Astrocyte (in vitro differentiated cells and primary cell): Measurements from ENCODE around the gene CNTLN. TPM values are rescaled to one million over a fixed set of nuclear protein-coding genes. Genes with fewer than 3 reads are reported as not detected.

Experiments
- DNase-seq: peaks from one replicate; pipeline ENCODE4 v3.0.0-alpha.2; 2010; ENCODE audit warnings: low read depth
- FAIRE-seq: peaks from 2 replicates; lab custom pipeline; 2011; peaks lifted over from hg19 to GRCh38; lab: Jason Lieb, UNC
- H2AFZ ChIP-seq: 2 replicates; pipeline ENCODE4 v1.6.0; 2012; ENCODE audit warnings: low read depth, low read length, inconsistent platforms
- H3K27ac ChIP-seq: 2 replicates; pipeline ENCODE4 v1.5.1; 2011; ENCODE audit warnings: low read depth, low read length, inconsistent platforms
- H3K27me3 ChIP-seq: 2 replicates; pipeline ENCODE4 v1.6.0; 2011; ENCODE audit warnings: low read length, inconsistent platforms; ENCODE audit not compliant: insufficient read depth
- H3K36me3 ChIP-seq: 2 replicates; pipeline ENCODE4 v1.5.1; 2011; ENCODE audit warnings: low read length, inconsistent platforms; ENCODE audit not compliant: insufficient read depth
- H3K4me1 ChIP-seq: 2 replicates; pipeline ENCODE4 v1.5.1; 2011; ENCODE audit warnings: low read length, inconsistent platforms; ENCODE audit not compliant: insufficient read depth
- H3K4me2 ChIP-seq: 2 replicates; pipeline ENCODE4 v1.6.0; 2012; ENCODE audit warnings: low read length, inconsistent platforms
- H3K4me3 ChIP-seq: 2 replicates; pipeline ENCODE4 v1.5.1; 2011; ENCODE audit warnings: low read depth, mild to moderate bottlenecking, low read length, inconsistent platforms; ENCODE audit not compliant: insufficient read depth
- H3K79me2 ChIP-seq: 2 replicates; pipeline ENCODE4 v1.6.0; 2012; ENCODE audit warnings: mild to moderate bottlenecking, low read length, inconsistent platforms; ENCODE audit not compliant: insufficient read depth
- H3K9ac ChIP-seq: 2 replicates; pipeline ENCODE4 v1.6.0; 2012; ENCODE audit warnings: mild to moderate bottlenecking, low read length, inconsistent platforms
- H3K9me3 ChIP-seq: 2 replicates; pipeline ENCODE4 v1.5.1; 2012; ENCODE audit warnings: low read depth, mild to moderate bottlenecking, low read length, inconsistent platforms; ENCODE audit not compliant: insufficient read depth
- H4K20me1 ChIP-seq: 2 replicates; pipeline ENCODE4 v1.6.0; 2012; ENCODE audit warnings: low read length, inconsistent platforms; ENCODE audit not compliant: insufficient read depth
- H3K27ac Mint-ChIP-seq: one replicate; pipeline ENCODE4 v1.8.0; 2021; ENCODE audit warnings: mild to moderate bottlenecking, mixed read lengths; ENCODE audit not compliant: unreplicated experiment
- H3K27me3 Mint-ChIP-seq: one replicate; pipeline ENCODE4 v1.8.0; 2021; ENCODE audit warnings: low read depth, mixed read lengths; ENCODE audit not compliant: unreplicated experiment
- H3K36me3 Mint-ChIP-seq: one replicate; pipeline ENCODE4 v1.8.0; 2021; ENCODE audit warnings: low read depth, mixed read lengths; ENCODE audit not compliant: unreplicated experiment
- H3K4me1 Mint-ChIP-seq: one replicate; pipeline ENCODE4 v1.8.0; 2021; ENCODE audit warnings: low read depth, mixed read lengths; ENCODE audit not compliant: unreplicated experiment
- H3K4me3 Mint-ChIP-seq: one replicate; pipeline ENCODE4 v1.8.0; 2021; ENCODE audit warnings: mild to moderate bottlenecking, moderate library complexity, mixed read lengths; ENCODE audit not compliant: unreplicated experiment
- H3K9me3 Mint-ChIP-seq: one replicate; pipeline ENCODE4 v1.8.0; 2021; ENCODE audit warnings: mild to moderate bottlenecking, mixed read lengths; ENCODE audit not compliant: unreplicated experiment
- EZH2 ChIP-seq: IDR thresholded peaks from 2 replicates; pipeline ENCODE4 v1.6.1; 2012; ENCODE audit warnings: mild to moderate bottlenecking, low read length, inconsistent platforms; ENCODE audit not compliant: insufficient read depth
- total RNA-seq: library from RNA; stranded (reverse); gene quantifications from 2 replicates; pipeline ENCODE4 v1.2.1, GENCODE V29; 2021
- TF ChIP-seq, protein P1 (sequence below): IDR thresholded peaks from 2 replicates; pipeline ENCODE4 v1.5.1; 2011; ENCODE audit warnings: low read depth, mild to moderate bottlenecking, inconsistent platforms, low read length, moderate library complexity; ENCODE audit not compliant: insufficient read depth

Gene CNTLN
- total RNA-seq, 1 donor from 2014 or later = 4.4 TPM

DNA sequence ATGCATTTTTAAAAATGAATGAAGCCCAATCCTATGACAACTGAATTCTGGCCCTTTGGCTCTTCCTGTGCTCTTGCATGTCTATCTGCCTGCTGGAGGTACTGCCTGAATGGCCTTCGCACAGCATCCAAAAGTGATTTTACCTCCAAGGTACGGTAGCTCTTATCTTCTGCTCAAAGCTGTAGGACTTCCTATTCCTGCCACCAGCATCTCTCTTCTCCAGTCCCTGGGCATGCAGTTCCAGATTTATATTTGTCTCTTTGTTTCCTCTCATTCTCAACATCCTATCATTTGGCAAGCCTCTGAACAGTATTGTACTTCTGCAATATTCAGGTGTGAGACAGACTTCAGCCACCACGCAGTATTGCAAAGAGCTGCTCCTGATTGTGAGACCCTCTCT lies 400.3 kb downstream of the CNTLN start:
- no peaks in the 10 kb centered on the region for H3K79me2 ChIP-seq
- H3K36me3 Mint-ChIP-seq = no peaks in the 10 kb centered on the region
- no peak for DNase-seq

DNA sequence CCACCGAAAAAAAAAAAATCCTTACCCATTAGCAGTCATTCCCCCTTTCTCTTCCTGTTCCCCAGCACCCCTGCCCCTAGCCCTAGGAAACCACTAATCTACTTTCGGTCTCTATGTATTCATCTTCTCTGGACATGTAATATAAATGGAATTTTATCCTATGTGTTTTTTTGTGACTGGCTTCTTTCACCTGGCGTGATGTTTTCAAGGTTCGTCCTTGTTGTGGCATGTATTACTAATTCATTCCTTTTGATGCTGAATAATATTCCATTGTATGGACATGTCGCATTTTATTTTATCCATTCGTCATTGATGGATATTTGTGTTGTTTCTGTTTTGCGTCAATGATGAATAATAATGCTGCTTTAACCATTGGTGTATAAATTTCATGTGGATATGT lies 401.2 kb downstream of the CNTLN start:
- peaks cover 7% of the 10 kb centered on the region for H3K27me3 Mint-ChIP-seq
- no peak overlapping the region for H3K27ac ChIP-seq
- H3K36me3 ChIP-seq = no peaks in the 10 kb centered on the region
- no peaks in the 10 kb centered on the region for H3K9me3 ChIP-seq
- FAIRE-seq (no peak), DNase-seq (no peak)
- H3K4me1 Mint-ChIP-seq = no peaks in the 10 kb centered on the region
- no peaks in the 10 kb centered on the region for H3K36me3 Mint-ChIP-seq
- no peak for TF ChIP-seq EZH2
- TF ChIP-seq, protein P1, sequence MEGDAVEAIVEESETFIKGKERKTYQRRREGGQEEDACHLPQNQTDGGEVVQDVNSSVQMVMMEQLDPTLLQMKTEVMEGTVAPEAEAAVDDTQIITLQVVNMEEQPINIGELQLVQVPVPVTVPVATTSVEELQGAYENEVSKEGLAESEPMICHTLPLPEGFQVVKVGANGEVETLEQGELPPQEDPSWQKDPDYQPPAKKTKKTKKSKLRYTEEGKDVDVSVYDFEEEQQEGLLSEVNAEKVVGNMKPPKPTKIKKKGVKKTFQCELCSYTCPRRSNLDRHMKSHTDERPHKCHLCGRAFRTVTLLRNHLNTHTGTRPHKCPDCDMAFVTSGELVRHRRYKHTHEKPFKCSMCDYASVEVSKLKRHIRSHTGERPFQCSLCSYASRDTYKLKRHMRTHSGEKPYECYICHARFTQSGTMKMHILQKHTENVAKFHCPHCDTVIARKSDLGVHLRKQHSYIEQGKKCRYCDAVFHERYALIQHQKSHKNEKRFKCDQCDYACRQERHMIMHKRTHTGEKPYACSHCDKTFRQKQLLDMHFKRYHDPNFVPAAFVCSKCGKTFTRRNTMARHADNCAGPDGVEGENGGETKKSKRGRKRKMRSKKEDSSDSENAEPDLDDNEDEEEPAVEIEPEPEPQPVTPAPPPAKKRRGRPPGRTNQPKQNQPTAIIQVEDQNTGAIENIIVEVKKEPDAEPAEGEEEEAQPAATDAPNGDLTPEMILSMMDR = no peak
- no peak overlapping the region for H2AFZ ChIP-seq
- H3K9me3 Mint-ChIP-seq = peaks cover 4% of the 10 kb centered on the region
- H3K79me2 ChIP-seq = no peaks in the 10 kb centered on the region
- H4K20me1 ChIP-seq = no peaks in the 10 kb centered on the region
- no peaks in the 10 kb centered on the region for H3K4me1 ChIP-seq
- no peak overlapping the region for H3K4me3 ChIP-seq
- no peak overlapping the region for H3K27ac Mint-ChIP-seq
- H3K9ac ChIP-seq = no peak overlapping the region
- no peaks in the 10 kb centered on the region for H3K27me3 ChIP-seq
- no peak overlapping the region for H3K4me3 Mint-ChIP-seq
- no peak overlapping the region for H3K4me2 ChIP-seq

More for the DNA sequence above, 400.3 kb downstream of the CNTLN start:
- Histone ChIP-seq H4K20me1 (no peaks in the 10 kb centered on the region), H3K9ac (no peak overlapping the region), H3K4me2 (no peak overlapping the region), H3K4me3 (no peak overlapping the region), H2AFZ (no peak overlapping the region), H3K4me1 (no peaks in the 10 kb centered on the region), H3K27ac (no peak overlapping the region), H3K36me3 (no peaks in the 10 kb centered on the region), H3K9me3 (no peaks in the 10 kb centered on the region), H3K27me3 (no peaks in the 10 kb centered on the region)
- Mint-ChIP-seq H3K27me3 (peaks cover 7% of the 10 kb centered on the region), H3K27ac (no peak overlapping the region), H3K4me1 (no peaks in the 10 kb centered on the region), H3K4me3 (no peak overlapping the region), H3K9me3 (no peaks in the 10 kb centered on the region)
- TF ChIP-seq, protein P1 = no peak
- no peak for TF ChIP-seq EZH2
- FAIRE-seq = no peak

- H3K9ac ChIP-seq = no peak overlapping the region
- FAIRE-seq = no peak
- no peaks in the 10 kb centered on the region for H3K4me1 Mint-ChIP-seq
- TF ChIP-seq EZH2 = no peak
- H3K27ac Mint-ChIP-seq = no peak overlapping the region
- no peak overlapping the region for H2AFZ ChIP-seq
- H3K36me3 ChIP-seq = no peaks in the 10 kb centered on the region
- H3K27me3 ChIP-seq = no peaks in the 10 kb centered on the region
- no peaks in the 10 kb centered on the region for H3K9me3 ChIP-seq
- no peaks in the 10 kb centered on the region for H3K4me1 ChIP-seq
- H3K36me3 Mint-ChIP-seq = no peaks in the 10 kb centered on the region
- H3K79me2 ChIP-seq = no peaks in the 10 kb centered on the region
- H3K4me3 ChIP-seq = no peak overlapping the region
- no peak overlapping the region for H3K27ac ChIP-seq
- no peaks in the 10 kb centered on the region for H3K27me3 Mint-ChIP-seq
- no peaks in the 10 kb centered on the region for H4K20me1 ChIP-seq
- H3K4me3 Mint-ChIP-seq = no peak overlapping the region
- DNase-seq = no peak
- no peak overlapping the region for H3K4me2 ChIP-seq
- H3K9me3 Mint-ChIP-seq = peaks cover 8% of the 10 kb centered on the region
Measured at GRCh38 chr9:17551023-17551422, 416.2 kb downstream of the CNTLN start.
